Stimulated activated CD4-positive, alpha-beta T cell treated with anti-CD3 and anti-CD28 coated beads, TNF-alpha, amount 100 ng/mL, for 1 hour (primary cell): ENCODE data around the gene LGALS8.

ENCODE experiments used
- DNase-seq, 3 donors: peaks; one replicate each; pipeline ENCODE4 v3.0.0-alpha.2; 2020; ENCODE audit warnings: low read depth in 3 of 3, low spot score in 1 of 3

Gene LGALS8

GRCh38 chr1:236509203-236509602, 14.6 kb upstream of the LGALS8 start:
- DNase-seq: no peak

- DNase-seq: no peak
Measured at GRCh38 chr1:236509647-236510401, 14.0 kb upstream of the LGALS8 start.

- no peak for DNase-seq
Measured at GRCh38 chr1:236511735-236512418, 11.9 kb upstream of the LGALS8 start.

- DNase-seq: no peak
Measured at GRCh38 chr1:236514703-236515442, 8.9 kb upstream of the LGALS8 start.

GRCh38 chr1:236515443-236515958, 8.3 kb upstream of the LGALS8 start:
- DNase-seq: no peak

- DNase-seq: no peak
Measured at GRCh38 chr1:236516929-236517704, 6.7 kb upstream of the LGALS8 start.

- DNase-seq: no peak
Measured at GRCh38 chr1:236518322-236518721, 5.5 kb upstream of the LGALS8 start.

GRCh38 chr1:236520445-236521005, 3.3 kb upstream of the LGALS8 start:
- DNase-seq: no peak

- no peak for DNase-seq
Measured at GRCh38 chr1:236522937-236523703, 662 bp upstream of the LGALS8 start.

- DNase-seq: peak in 1 of 3 donors; percentile 19
Measured at GRCh38 chr1:236524142-236524894, 536 bp downstream of the LGALS8 start.

GRCh38 chr1:236524895-236525184, 1.1 kb downstream of the LGALS8 start:
- no peak for DNase-seq

- DNase-seq: no peak
Measured at GRCh38 chr1:236526079-236526478, 2.3 kb downstream of the LGALS8 start.

GRCh38 chr1:236530286-236530685, 6.5 kb downstream of the LGALS8 start:
- no peak for DNase-seq

GRCh38 chr1:236530959-236531358, 7.2 kb downstream of the LGALS8 start:
- no peak for DNase-seq

GRCh38 chr1:236532850-236533249, 9.1 kb downstream of the LGALS8 start:
- no peak for DNase-seq

- no peak for DNase-seq
Measured at GRCh38 chr1:236534151-236534651, 10.4 kb downstream of the LGALS8 start.

GRCh38 chr1:236535190-236535589, 11.4 kb downstream of the LGALS8 start:
- no peak for DNase-seq

- DNase-seq: no peak
Measured at GRCh38 chr1:236535662-236536161, 11.9 kb downstream of the LGALS8 start.

GRCh38 chr1:236536540-236536939, 12.8 kb downstream of the LGALS8 start:
- DNase-seq: no peak
